ENCODE measurements around the gene ROBO1. TPM values are rescaled to one million over a fixed set of nuclear protein-coding genes. Genes with fewer than 3 reads are reported as not detected.

Gene ROBO1
- total RNA-seq, 2 donors from 2014 or later, result not detected

DNA sequence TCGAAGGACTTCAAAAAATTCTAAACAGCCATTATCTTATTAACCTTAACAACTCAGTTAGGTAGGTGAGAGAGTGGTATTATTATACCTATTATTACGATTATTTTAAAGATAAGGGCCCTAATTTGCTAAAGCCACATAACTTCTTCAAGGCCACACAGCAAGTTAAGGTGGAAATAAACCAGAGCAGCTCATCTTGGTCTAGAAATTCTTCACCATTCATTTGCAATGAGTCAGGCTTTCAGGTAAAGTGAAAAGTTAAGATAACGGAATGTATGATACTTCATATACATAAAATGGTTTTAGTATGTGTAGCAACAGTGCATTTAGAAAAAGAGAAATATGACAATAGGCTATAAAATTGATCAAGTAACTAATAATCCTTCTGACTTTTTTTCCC, 920.2 kb downstream of the ROBO1 start:
- H3K4me1 Mint-ChIP-seq, result no peaks in the 10 kb centered on the region
- H3K36me3 Mint-ChIP-seq (ENCODE audit: low read depth), result no peaks in the 10 kb centered on the region
- H3K4me3 Mint-ChIP-seq, result no peak overlapping the region
- no peaks in the 10 kb centered on the region for H3K9me3 ChIP-seq (ENCODE audit: control insufficient read depth, low read length, poor library complexity, severe bottlenecking)
- ATAC-seq (no peak), DNase-seq (no peak)
- no peaks in the 10 kb centered on the region for H3K27me3 Mint-ChIP-seq
- H3K27ac Mint-ChIP-seq, result no peak overlapping the region

DNA sequence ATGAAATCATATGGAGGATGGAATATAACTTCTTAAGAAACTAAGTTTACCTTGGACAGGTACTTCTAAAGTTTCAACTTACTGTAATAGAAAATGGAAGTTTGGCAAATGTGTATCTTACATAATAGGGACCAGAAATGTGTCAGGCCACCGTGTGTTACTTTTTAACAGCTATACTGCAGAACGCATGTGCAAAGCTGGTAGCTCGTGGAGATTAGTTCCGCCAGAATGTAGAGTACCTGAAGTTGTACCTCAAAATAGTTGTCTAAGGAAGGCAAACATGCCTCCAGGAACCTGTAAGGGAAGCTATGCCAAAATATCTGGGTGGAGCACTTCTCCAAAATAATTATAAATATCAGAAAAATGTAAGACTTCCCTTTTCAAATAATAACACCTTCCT, 920.6 kb downstream of the ROBO1 start:
- Mint-ChIP-seq H3K36me3 (ENCODE audit: low read depth) (no peaks in the 10 kb centered on the region), H3K27me3 (no peaks in the 10 kb centered on the region), H3K27ac (no peak overlapping the region), H3K4me3 (no peak overlapping the region), H3K4me1 (no peaks in the 10 kb centered on the region)
- H3K9me3 ChIP-seq (ENCODE audit: control insufficient read depth, low read length, poor library complexity, severe bottlenecking), result no peaks in the 10 kb centered on the region
- no peak for DNase-seq
- ATAC-seq, result no peak

DNA sequence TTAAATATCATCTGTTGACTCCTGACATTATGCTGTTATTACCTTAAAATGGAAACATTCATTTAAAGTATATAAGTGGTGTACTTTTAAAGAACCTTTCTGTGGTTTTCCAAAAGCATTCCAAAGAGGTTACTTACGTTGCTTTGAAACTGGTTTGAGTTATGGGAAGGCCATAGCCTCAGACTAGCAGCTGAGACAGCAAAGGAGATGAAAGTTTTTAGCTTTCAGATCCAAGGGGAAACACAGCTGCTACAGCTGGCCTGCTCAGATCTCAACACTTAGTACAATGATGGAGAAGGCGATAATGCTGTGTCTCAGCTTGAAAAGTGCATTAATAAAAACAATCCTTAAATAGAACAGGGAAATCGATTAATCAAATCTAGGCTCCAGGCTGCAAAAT, 921.1 kb downstream of the ROBO1 start:
- no peaks in the 10 kb centered on the region for H3K9me3 ChIP-seq (ENCODE audit: control insufficient read depth, low read length, poor library complexity, severe bottlenecking)
- DNase-seq (no peak), ATAC-seq (no peak)
- H3K36me3 Mint-ChIP-seq (ENCODE audit: low read depth), result no peaks in the 10 kb centered on the region
- H3K27me3 Mint-ChIP-seq, result no peaks in the 10 kb centered on the region
- no peak overlapping the region for H3K27ac Mint-ChIP-seq
- H3K4me1 Mint-ChIP-seq, result no peaks in the 10 kb centered on the region
- H3K4me3 Mint-ChIP-seq, result no peak overlapping the region

DNA sequence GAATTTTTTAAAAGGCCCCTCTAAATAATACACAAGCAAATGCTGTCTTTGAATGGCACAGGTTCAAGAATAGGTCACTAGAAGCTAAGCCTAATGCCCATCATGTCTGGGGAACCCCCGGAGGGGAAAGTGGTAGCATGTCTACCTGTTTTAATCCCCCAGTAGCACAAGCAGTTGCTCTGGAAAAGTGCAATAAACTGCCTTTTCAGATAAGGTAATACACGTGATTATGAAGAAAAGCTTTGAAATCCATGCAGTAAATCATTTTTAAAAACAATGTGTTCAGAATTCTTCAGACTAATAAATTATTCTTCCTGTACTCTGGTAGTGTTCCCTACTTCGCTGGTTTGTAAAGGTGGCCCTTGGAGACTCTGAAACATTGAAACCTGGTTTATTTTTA, 922.2 kb downstream of the ROBO1 start:
- ATAC-seq (no peak), DNase-seq (no peak)
- H3K9me3 ChIP-seq (ENCODE audit: control insufficient read depth, low read length, poor library complexity, severe bottlenecking), result no peaks in the 10 kb centered on the region
- Mint-ChIP-seq H3K36me3 (ENCODE audit: low read depth) (no peaks in the 10 kb centered on the region), H3K27ac (no peak overlapping the region), H3K4me1 (no peaks in the 10 kb centered on the region), H3K27me3 (no peaks in the 10 kb centered on the region), H3K4me3 (no peak overlapping the region)

DNA sequence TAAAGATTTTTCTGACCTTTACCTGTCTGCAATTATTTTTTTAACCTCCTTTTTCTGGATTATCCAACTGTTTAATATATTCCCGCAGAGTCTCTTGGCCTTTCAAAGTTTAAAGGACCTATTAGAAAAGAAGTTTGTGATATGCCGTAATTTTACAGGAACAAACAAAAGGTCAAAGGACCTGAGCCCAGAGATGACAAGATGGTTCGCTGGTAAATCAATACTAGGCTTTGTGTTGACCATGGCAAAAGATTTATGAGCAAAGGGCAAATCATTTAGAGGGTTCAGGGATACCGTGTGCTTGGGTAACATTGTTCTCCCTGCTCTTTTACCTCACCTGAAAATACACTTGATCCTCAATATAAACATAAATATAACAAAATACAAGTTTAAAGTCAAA, 923.5 kb downstream of the ROBO1 start:
- Mint-ChIP-seq H3K27me3 (no peaks in the 10 kb centered on the region), H3K4me3 (no peak overlapping the region)

DNA sequence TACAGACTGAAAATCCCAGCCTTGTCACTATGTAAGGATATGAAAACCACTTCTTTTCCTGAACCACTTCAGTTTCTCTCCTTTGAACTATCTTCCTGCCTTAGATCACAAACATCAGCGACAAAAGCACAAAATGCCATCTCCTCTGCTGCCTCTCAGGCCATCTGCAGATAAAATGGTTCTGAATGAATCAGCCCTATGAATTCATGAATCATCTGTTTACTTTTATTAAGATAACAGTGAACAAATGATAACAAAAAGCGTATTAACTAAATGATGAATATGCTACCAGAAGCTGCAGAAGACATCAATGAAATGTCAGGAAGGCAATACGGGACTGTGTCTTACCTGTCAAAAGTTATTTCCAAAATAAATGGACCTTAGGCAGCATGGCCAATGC, 928.1 kb downstream of the ROBO1 start:
- DNase-seq (no peak), ATAC-seq (no peak)
- H3K4me1 Mint-ChIP-seq, result no peaks in the 10 kb centered on the region
- no peak overlapping the region for H3K27ac Mint-ChIP-seq
- no peaks in the 10 kb centered on the region for H3K9me3 ChIP-seq (ENCODE audit: control insufficient read depth, low read length, poor library complexity, severe bottlenecking)
- no peak overlapping the region for H3K4me3 Mint-ChIP-seq
- no peaks in the 10 kb centered on the region for H3K36me3 Mint-ChIP-seq (ENCODE audit: low read depth)
- H3K27me3 Mint-ChIP-seq, result no peaks in the 10 kb centered on the region

More for the DNA sequence above, 923.5 kb downstream of the ROBO1 start:
- no peaks in the 10 kb centered on the region for H3K9me3 ChIP-seq (ENCODE audit: control insufficient read depth, low read length, poor library complexity, severe bottlenecking)
- Mint-ChIP-seq H3K27ac (no peak overlapping the region), H3K36me3 (ENCODE audit: low read depth) (no peaks in the 10 kb centered on the region), H3K4me1 (no peaks in the 10 kb centered on the region)
- DNase-seq (no peak), ATAC-seq (no peak)

DNA sequence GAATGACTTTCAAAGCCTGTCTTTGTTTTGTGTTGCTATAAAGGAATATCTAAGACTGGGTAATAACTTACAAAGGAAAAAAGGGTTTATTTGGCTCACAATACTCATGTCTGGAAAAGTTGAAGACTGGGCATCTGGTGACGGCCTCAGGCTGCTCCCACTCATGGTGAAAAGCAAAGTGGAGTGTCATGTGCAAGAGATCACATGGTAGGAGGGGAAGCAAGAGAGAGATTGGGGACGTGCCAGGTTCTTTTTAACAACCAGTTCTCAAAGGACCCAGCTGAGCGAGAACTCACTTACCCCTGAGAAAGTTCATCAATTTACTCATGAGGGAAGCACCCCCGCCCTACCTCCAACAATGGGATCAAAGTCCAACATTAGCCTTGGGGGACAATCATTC, 929.4 kb downstream of the ROBO1 start:
- H3K27me3 Mint-ChIP-seq, result no peaks in the 10 kb centered on the region
- H3K27ac Mint-ChIP-seq, result no peak overlapping the region
- H3K4me1 Mint-ChIP-seq, result no peaks in the 10 kb centered on the region
- DNase-seq, result no peak
- no peak for ATAC-seq
- H3K36me3 Mint-ChIP-seq (ENCODE audit: low read depth), result no peaks in the 10 kb centered on the region
- no peak overlapping the region for H3K4me3 Mint-ChIP-seq
- H3K9me3 ChIP-seq (ENCODE audit: control insufficient read depth, low read length, poor library complexity, severe bottlenecking), result no peaks in the 10 kb centered on the region

DNA sequence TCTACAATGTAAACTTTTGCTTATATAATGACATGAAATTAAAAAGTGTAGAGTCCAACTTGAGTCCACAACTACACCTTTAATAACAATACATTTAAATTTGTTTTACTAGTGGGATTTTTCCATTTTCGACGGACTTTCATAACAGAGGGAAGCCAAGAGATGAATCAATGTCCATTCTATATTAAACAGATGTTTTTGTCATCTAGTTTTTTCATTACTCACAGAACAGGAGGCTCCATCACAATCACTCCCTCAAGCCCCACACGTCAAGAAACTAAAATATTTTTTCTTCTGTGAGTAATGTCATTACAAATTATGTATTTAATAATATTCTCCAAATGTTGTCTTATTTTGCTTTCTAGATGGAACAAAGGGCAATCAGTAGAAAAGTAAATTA, 932.9 kb downstream of the ROBO1 start:
- no peaks in the 10 kb centered on the region for H3K4me1 Mint-ChIP-seq

DNA sequence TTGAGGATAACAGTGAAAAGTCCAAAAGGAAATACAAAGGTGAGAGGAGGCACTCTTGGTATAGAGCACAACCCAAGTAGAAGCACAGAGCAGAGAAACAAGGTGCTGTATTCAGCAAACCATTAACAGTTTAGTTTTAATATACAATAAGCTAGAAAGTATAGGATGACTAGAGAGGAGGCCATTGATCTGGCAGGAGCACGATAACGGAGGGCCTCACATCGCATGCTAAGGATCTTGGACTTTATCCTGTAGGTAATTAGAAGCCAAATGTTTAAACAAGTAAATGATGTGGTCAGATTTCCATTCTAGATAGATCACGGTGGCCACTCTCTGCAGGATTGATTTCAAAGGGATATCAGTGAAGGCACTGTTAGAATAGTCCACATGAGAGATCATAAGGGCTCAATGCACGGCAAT, 935.0 kb downstream of the ROBO1 start:
- no peaks in the 10 kb centered on the region for H3K4me1 Mint-ChIP-seq
- DNase-seq (no peak), ATAC-seq (no peak)
- H3K27me3 Mint-ChIP-seq, result no peaks in the 10 kb centered on the region
- no peak overlapping the region for H3K4me3 Mint-ChIP-seq
- H3K9me3 ChIP-seq (ENCODE audit: control insufficient read depth, low read length, poor library complexity, severe bottlenecking), result no peaks in the 10 kb centered on the region
- no peak overlapping the region for H3K27ac Mint-ChIP-seq
- H3K36me3 Mint-ChIP-seq (ENCODE audit: low read depth), result no peaks in the 10 kb centered on the region

More for the DNA sequence above, 932.9 kb downstream of the ROBO1 start:
- H3K9me3 ChIP-seq (ENCODE audit: control insufficient read depth, low read length, poor library complexity, severe bottlenecking), result no peaks in the 10 kb centered on the region
- ATAC-seq (no peak), DNase-seq (no peak)
- no peak overlapping the region for H3K4me3 Mint-ChIP-seq
- H3K27ac Mint-ChIP-seq, result no peak overlapping the region
- H3K36me3 Mint-ChIP-seq (ENCODE audit: low read depth), result no peaks in the 10 kb centered on the region
- no peaks in the 10 kb centered on the region for H3K27me3 Mint-ChIP-seq

DNA sequence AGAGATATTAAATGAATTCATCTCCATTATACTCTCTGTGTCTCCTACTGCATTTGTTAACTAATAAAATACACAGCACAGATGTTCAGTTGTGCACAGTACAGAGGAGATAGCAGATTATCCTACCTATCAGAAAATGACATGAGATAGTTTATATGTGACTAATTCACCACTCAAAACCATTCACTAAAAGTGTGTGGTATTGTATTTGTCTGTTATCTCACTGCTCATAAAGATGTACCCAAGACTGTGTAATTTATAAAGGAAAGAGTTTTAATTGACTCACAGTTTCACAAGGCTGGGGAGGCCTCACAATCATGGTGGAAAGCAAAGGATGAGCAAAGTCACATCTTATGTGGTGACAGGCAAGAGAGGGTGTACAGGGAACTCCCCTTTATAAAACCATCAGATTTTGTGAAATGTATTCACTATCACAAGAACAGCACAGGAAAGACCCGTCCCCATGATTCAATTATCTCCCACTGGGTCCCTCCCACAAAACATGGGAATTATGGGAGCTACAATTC, 936.3 kb downstream of the ROBO1 start:
- Mint-ChIP-seq H3K4me1 (no peaks in the 10 kb centered on the region), H3K27me3 (no peaks in the 10 kb centered on the region), H3K27ac (no peak overlapping the region), H3K36me3 (ENCODE audit: low read depth) (no peaks in the 10 kb centered on the region), H3K4me3 (no peak overlapping the region)
- ATAC-seq (no peak), DNase-seq (no peak)
- peaks cover 5% of the 10 kb centered on the region for H3K9me3 ChIP-seq (ENCODE audit: control insufficient read depth, low read length, poor library complexity, severe bottlenecking)

DNA sequence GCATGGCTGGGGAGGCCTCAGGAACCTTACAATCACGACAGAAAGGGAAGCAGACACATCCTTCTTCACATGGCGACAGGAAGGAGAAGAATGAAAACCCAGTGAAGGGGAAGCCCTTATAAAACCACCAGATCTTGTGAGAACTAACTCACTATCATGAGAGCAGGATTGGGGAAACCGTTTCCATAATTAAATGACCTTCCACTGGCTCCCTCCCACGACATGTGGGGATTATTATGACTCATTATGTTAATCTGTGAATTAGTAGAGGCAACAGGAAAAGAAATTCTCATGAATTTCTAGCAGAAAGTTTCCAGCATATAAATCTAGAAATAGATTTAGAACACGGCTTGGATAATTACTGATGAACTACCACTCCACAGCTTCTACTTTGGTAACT, 937.3 kb downstream of the ROBO1 start:
- DNase-seq (no peak), ATAC-seq (no peak)
- no peaks in the 10 kb centered on the region for H3K36me3 Mint-ChIP-seq (ENCODE audit: low read depth)
- no peak overlapping the region for H3K4me3 Mint-ChIP-seq
- no peak overlapping the region for H3K27ac Mint-ChIP-seq
- no peaks in the 10 kb centered on the region for H3K27me3 Mint-ChIP-seq
- H3K9me3 ChIP-seq (ENCODE audit: control insufficient read depth, low read length, poor library complexity, severe bottlenecking), result peaks cover 5% of the 10 kb centered on the region
- no peaks in the 10 kb centered on the region for H3K4me1 Mint-ChIP-seq

DNA sequence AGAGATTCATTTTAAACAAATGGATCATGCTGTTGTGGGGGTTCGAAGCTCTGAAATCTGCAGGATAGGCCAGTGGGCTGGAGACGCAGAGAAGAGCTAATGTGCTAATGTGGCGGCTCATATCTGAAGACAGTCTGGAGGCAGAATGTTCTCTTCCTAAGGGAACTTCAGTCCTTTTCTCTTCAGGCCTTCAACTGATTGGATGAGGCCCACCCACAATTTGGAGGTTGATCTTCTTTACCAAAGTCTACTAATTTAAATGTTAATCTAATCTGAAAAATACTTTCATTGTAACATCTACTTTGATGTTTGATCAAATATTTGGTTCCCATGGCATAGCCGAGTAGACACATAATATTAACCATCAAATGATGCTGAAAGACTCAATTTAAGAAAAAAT, 940.2 kb downstream of the ROBO1 start:
- no peak for ATAC-seq
- Mint-ChIP-seq H3K27ac (no peak overlapping the region), H3K27me3 (no peaks in the 10 kb centered on the region), H3K36me3 (ENCODE audit: low read depth) (no peaks in the 10 kb centered on the region), H3K4me1 (no peaks in the 10 kb centered on the region), H3K4me3 (no peak overlapping the region)
- H3K9me3 ChIP-seq (ENCODE audit: control insufficient read depth, low read length, poor library complexity, severe bottlenecking), result peaks cover 5% of the 10 kb centered on the region
- no peak for DNase-seq

DNA sequence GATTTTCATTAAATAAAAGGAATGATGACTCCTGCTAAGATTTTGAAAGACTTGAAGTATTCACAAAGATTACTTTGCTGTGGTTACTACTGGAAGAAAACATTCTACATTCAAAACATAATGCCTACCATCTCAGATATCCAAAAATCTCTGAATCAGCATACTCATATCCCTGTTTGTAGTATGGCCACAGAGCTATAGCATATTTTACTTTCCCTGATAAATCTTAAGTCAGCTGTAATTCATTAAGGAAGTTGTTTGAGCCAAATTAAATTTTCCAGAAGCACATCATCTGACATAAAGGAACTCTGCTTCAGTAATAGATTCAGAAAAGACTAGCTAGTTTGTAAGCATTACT, 942.0 kb downstream of the ROBO1 start:
- H3K4me1 Mint-ChIP-seq, result no peaks in the 10 kb centered on the region
- no peak for ATAC-seq
- no peak for DNase-seq
- no peak overlapping the region for H3K27ac Mint-ChIP-seq
- H3K9me3 ChIP-seq (ENCODE audit: control insufficient read depth, low read length, poor library complexity, severe bottlenecking), result peaks cover 5% of the 10 kb centered on the region
- H3K27me3 Mint-ChIP-seq, result no peaks in the 10 kb centered on the region
- no peaks in the 10 kb centered on the region for H3K36me3 Mint-ChIP-seq (ENCODE audit: low read depth)
- H3K4me3 Mint-ChIP-seq, result no peak overlapping the region

DNA sequence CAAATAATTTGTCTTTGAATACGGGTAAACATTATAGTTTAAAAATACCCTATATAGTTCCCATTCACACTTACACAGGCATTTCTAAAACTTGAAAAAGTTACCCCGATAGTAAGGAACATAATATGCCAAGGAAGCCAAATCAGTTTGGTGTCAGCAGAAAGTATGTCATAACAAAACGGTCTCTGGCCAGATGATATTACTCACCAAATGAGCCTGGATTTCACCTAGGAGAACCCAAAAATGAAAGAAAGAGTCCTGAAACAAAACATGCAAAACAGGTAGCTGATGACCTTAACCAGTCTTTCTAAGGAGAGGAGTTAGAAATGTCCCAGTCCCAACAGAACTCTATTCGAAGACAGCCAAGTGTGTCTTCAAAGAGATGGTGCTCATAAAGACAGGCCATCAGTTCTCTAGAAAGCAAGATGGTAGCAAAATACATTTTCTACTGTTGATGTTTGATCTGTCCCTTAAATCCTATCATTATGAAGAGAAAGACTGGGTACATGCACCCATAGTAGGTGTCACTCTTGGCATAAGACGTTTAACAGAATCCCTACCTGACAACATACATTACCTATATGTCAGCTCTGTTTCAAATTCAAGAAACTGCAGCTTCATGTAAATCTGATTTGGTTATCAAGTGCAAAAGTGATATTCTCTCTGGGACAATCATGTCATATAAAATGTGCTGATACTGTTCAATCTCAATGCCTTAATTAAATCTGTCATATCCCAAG, 942.5 kb downstream of the ROBO1 start:
- Mint-ChIP-seq H3K4me1 (no peaks in the 10 kb centered on the region), H3K36me3 (ENCODE audit: low read depth) (no peaks in the 10 kb centered on the region), H3K4me3 (no peak overlapping the region), H3K27ac (no peak overlapping the region), H3K27me3 (no peaks in the 10 kb centered on the region)
- DNase-seq (no peak), ATAC-seq (no peak)
- peaks cover 5% of the 10 kb centered on the region for H3K9me3 ChIP-seq (ENCODE audit: control insufficient read depth, low read length, poor library complexity, severe bottlenecking)
